HEK293 (cell line): ENCODE data around the gene FAM83D.

Experiments used
- CTCF ChIP-seq: fragments of 450-650 bp; formaldehyde crosslinking; IDR thresholded peaks from 2 replicates; pipeline ENCODE4 v1.5.1; 2016; ENCODE audit warnings: missing biosample characterization, missing genetic modification characterization
- ZEB2 ChIP-seq: fragments of 450-650 bp; formaldehyde crosslinking; IDR thresholded peaks from 2 replicates; pipeline ENCODE4 v1.5.1; 2016; ENCODE audit warnings: missing biosample characterization, missing genetic modification characterization
- ZNF10 ChIP-seq: fragments of 450-650 bp; formaldehyde crosslinking; IDR thresholded peaks from 2 replicates; pipeline ENCODE4 v1.5.1; 2017; ENCODE audit warnings: missing biosample characterization, missing genetic modification characterization
- ZNF114 ChIP-seq: fragments of 450-650 bp; formaldehyde crosslinking; IDR thresholded peaks from 2 replicates; pipeline ENCODE4 v1.5.0; 2017; ENCODE audit warnings: missing biosample characterization, missing genetic modification characterization

- no peak for TF ChIP-seq ZNF114 (tag by site-specific recombination)
- TF ChIP-seq CTCF = no peak
- no peak for TF ChIP-seq ZEB2
- no peak for TF ChIP-seq ZNF10
Observed at GRCh38 chr20:38919683-38920082, 6.5 kb upstream of the FAM83D start.
